ENCODE data around the gene MICU1. TPM values are rescaled to one million over a fixed set of nuclear protein-coding genes. Genes with fewer than 3 reads are reported as not detected.
A peak's percentile ranks its signal among the peaks of the same experiment; 100 is the strongest.

Gene MICU1
- total and polyA plus RNA-seq, 7 donors = 29.4 to 53.5 (median 33.9) TPM

- H3K27me3 ChIP-seq = no peaks in the 10 kb centered on the region
- peak overlapping the region; percentile 75 to 87 (median 80) for H3K27ac ChIP-seq
- WGBS, 2 donors = 62 to 69% methylated on average over 12 of the region's 12 CpGs
- no peaks in the 10 kb centered on the region for H3K9me3 ChIP-seq
- peaks cover 2 to 30% (median 10%) of the 10 kb centered on the region in 4 donors for H3K36me3 ChIP-seq
- H3K4me3 ChIP-seq = peak overlapping the region in 1 of 4 donors; percentile 14
- no peak for DNase-seq
- intact Hi-C loops (cut with DNase I) = loop anchor here (10.0 kb wide), 1 partner anchor 438 kb away; no protein-coding TSS in a partner anchor
- H3K4me1 ChIP-seq = peaks cover 0 to 74% (median 64%) of the 10 kb centered on the region in 4 donors
- TF ChIP-seq POLR2AphosphoS5 (IDR thresholded peaks at IDR 0.05) (no peak), CTCF (IDR thresholded peaks at IDR 0.05) (no peak), POLR2A (IDR thresholded peaks at IDR 0.05) (no peak), EP300 (IDR thresholded peaks at IDR 0.05) (no peak)
Measured at GRCh38 chr10:72332423-72333111, 293.3 kb downstream of the MICU1 start.

GRCh38 chr10:72331575-72332422, 294.1 kb downstream of the MICU1 start:
- DNase-seq = peak; percentile 91
- intact Hi-C loops (cut with DNase I) = loop anchor here (10.0 kb wide), 1 partner anchor 437 kb away; no protein-coding TSS in a partner anchor
- Histone ChIP-seq H3K4me1 (peaks cover 0 to 69% (median 60%) of the 10 kb centered on the region in 4 donors), H3K36me3 (peaks cover 0 to 24% (median 7%) of the 10 kb centered on the region in 4 donors), H3K9me3 (no peaks in the 10 kb centered on the region), H3K27ac (peak overlapping the region; percentile 75 to 87 (median 80)), H3K4me3 (peak overlapping the region in 1 of 4 donors; percentile 14), H3K27me3 (no peaks in the 10 kb centered on the region)
- 3 to 8% methylated on average over 27 of the region's 27 CpGs for WGBS, 2 donors
- peak; percentile 10 to 47 (median 34) for TF ChIP-seq CTCF (IDR thresholded peaks at IDR 0.05)
- TF ChIP-seq EP300 (IDR thresholded peaks at IDR 0.05) = no peak
- TF ChIP-seq POLR2AphosphoS5 (IDR thresholded peaks at IDR 0.05) = peak in 3 of 4 donors; percentile 48 to 71 (median 58)
- TF ChIP-seq POLR2A (IDR thresholded peaks at IDR 0.05) = no peak

GRCh38 chr10:72330069-72330426, 295.8 kb downstream of the MICU1 start:
- WGBS, 2 donors = 82 to 93% methylated on average over 2 of the region's 2 CpGs
- H3K36me3 ChIP-seq = peaks cover 0 to 8% (median under 1%) of the 10 kb centered on the region in 4 donors
- H3K4me1 ChIP-seq = peaks cover 0 to 57% (median 52%) of the 10 kb centered on the region in 4 donors

More at GRCh38 chr10:72330069-72330426, 295.8 kb downstream of the MICU1 start:
- Histone ChIP-seq H3K4me3 (no peak overlapping the region), H3K9me3 (no peaks in the 10 kb centered on the region), H3K27me3 (no peaks in the 10 kb centered on the region), H3K27ac (peak overlapping the region in 3 of 4 donors; percentile 9 to 45 (median 15))
- DNase-seq = no peak
- TF ChIP-seq POLR2AphosphoS5 (IDR thresholded peaks at IDR 0.05) = no peak
- TF ChIP-seq POLR2A (IDR thresholded peaks at IDR 0.05) = no peak
- no peak for TF ChIP-seq EP300 (IDR thresholded peaks at IDR 0.05)
- TF ChIP-seq CTCF (IDR thresholded peaks at IDR 0.05) = no peak
- intact Hi-C loops (cut with DNase I) = loop anchor here (10.0 kb wide), 1 partner anchor 435 kb away; no protein-coding TSS in a partner anchor

All from sigmoid colon (tissue), 7 donors.